HEK293 (cell line): ENCODE data around the gene CBX3.
"Not testable (repeated sequence)": the region's sequence is repeated elsewhere in the genome, so short reads cannot be mapped to it uniquely, and the experiment has no call there.

ENCODE experiments used
- CTCF ChIA-PET: fragments of 350-600 bp; formaldehyde crosslinking; extraction: SDS; loops from one replicate; lab custom pipeline; 2021; ENCODE audit warnings: antibody characterized with exemption; lab: Yijun Ruan, JAX
- POLR2A ChIA-PET: fragments of 300-600 bp; formaldehyde crosslinking; extraction: SDS; loops from one replicate; lab custom pipeline; 2020; ENCODE audit warnings: antibody characterized with exemption, inconsistent platforms; lab: Yijun Ruan, JAX
- H3K27ac ChIP-seq: fragments of 200-500 bp; sonication (Bioruptor generic); 2 replicates; pipeline ENCODE4 v1.5.1; 2014; ENCODE audit warnings: low read depth, low read length, control low read depth, inconsistent platforms; ENCODE audit errors: extremely low read depth
- H3K36me3 ChIP-seq, 2 experiments: fragments of 200-500 bp in 1 of 2; sonication (Bioruptor generic) in 1 of 2; 1 replicate in 1 of 2; 2 replicates in 1 of 2; pipeline ENCODE4 v1.5.1; 2014 to 2017; ENCODE audit warnings: inconsistent platforms in 2 of 2, low read length in 2 of 2; ENCODE audit not compliant: control insufficient read depth in 2 of 2, insufficient read depth in 1 of 2
- H3K4me1 ChIP-seq: fragments of 200-500 bp; sonication (Bioruptor generic); 2 replicates; pipeline ENCODE4 v1.5.1; 2014; ENCODE audit warnings: mild to moderate bottlenecking, low read length, inconsistent platforms; ENCODE audit not compliant: control insufficient read depth, insufficient read depth
- H3K4me3 ChIP-seq: 2 replicates; pipeline ENCODE4 v1.5.1; 2011; ENCODE audit warnings: low read depth, mild to moderate bottlenecking, control low read depth, low read length, moderate library complexity
- H3K9me3 ChIP-seq: fragments of 200-500 bp; sonication (Bioruptor generic); 2 replicates; pipeline ENCODE4 v1.5.1; 2014; ENCODE audit warnings: low read depth, low read length, inconsistent platforms; ENCODE audit not compliant: control insufficient read depth, insufficient read depth
- IKZF3 ChIP-seq: fragments of 450-650 bp; IDR thresholded peaks from 2 replicates; pipeline ENCODE4 v1.5.0; 2018; ENCODE audit warnings: missing biosample characterization, mild to moderate bottlenecking, missing genetic modification characterization, moderate library complexity
- PRDM1 ChIP-seq: fragments of 450-650 bp; formaldehyde crosslinking; IDR thresholded peaks from 2 replicates; pipeline ENCODE4; 2016; ENCODE audit warnings: missing biosample characterization, missing genetic modification characterization
- REST ChIP-seq: fragments of 450-650 bp; formaldehyde crosslinking; IDR thresholded peaks from 2 replicates; pipeline ENCODE4 v1.5.1; 2016; ENCODE audit warnings: missing biosample characterization, missing genetic modification characterization
- SCRT2 ChIP-seq: fragments of 450-650 bp; formaldehyde crosslinking; IDR thresholded peaks from 2 replicates; pipeline ENCODE4 v1.5.1; 2016; ENCODE audit warnings: missing biosample characterization, missing genetic modification characterization
- TRIM28 ChIP-seq: IDR thresholded peaks from 2 replicates; pipeline ENCODE4 v1.6.1; 2011; ENCODE audit warnings: low read length, control low read depth, borderline replicate concordance
- ZNF266 ChIP-seq: fragments of 450-650 bp; formaldehyde crosslinking; IDR thresholded peaks from 2 replicates; pipeline ENCODE4 v1.5.1; 2016; ENCODE audit warnings: missing biosample characterization, missing genetic modification characterization, low read depth
- ZNF514 ChIP-seq: fragments of 450-650 bp; formaldehyde crosslinking; IDR thresholded peaks from 2 replicates; pipeline ENCODE4 v1.5.1; 2016; ENCODE audit warnings: missing biosample characterization, missing genetic modification characterization
- ZNF529 ChIP-seq: fragments of 450-650 bp; formaldehyde crosslinking; IDR thresholded peaks from 2 replicates; pipeline ENCODE4 v1.5.1; 2017; ENCODE audit warnings: missing genetic modification characterization, missing biosample characterization; ENCODE audit not compliant: insufficient replicate concordance
- ZNF660 ChIP-seq: fragments of 450-650 bp; IDR thresholded peaks from 2 replicates; pipeline ENCODE4 v1.5.1; 2018; ENCODE audit warnings: missing biosample characterization, mild to moderate bottlenecking, missing genetic modification characterization
- ZNF664 ChIP-seq: fragments of 450-650 bp; formaldehyde crosslinking; IDR thresholded peaks from 2 replicates; pipeline ENCODE4 v1.5.1; 2016; ENCODE audit warnings: missing biosample characterization, missing genetic modification characterization
- TF ChIP-seq, protein P1 (sequence below): fragments of 450-650 bp; formaldehyde crosslinking; IDR thresholded peaks from 2 replicates; pipeline ENCODE4 v1.5.1; 2017; ENCODE audit warnings: missing biosample characterization, missing genetic modification characterization
- TF ChIP-seq, protein P2 (sequence below): fragments of 450-650 bp; formaldehyde crosslinking; IDR thresholded peaks from 2 replicates; pipeline ENCODE4 v1.5.1; 2016; ENCODE audit warnings: missing biosample characterization, missing genetic modification characterization, low read depth
- TF ChIP-seq, protein P3 (sequence below): fragments of 450-650 bp; formaldehyde crosslinking; IDR thresholded peaks from 2 replicates; pipeline ENCODE4 v1.5.1; 2017; ENCODE audit warnings: missing biosample characterization, missing genetic modification characterization
- TF ChIP-seq, protein P4 (sequence below): fragments of 450-650 bp; formaldehyde crosslinking; IDR thresholded peaks from 2 replicates; pipeline ENCODE4 v1.5.1; 2016; ENCODE audit warnings: missing biosample characterization, missing genetic modification characterization
- TF ChIP-seq, protein P5 (sequence below): fragments of 450-650 bp; formaldehyde crosslinking; IDR thresholded peaks from 2 replicates; pipeline ENCODE4; 2016; ENCODE audit warnings: missing biosample characterization, missing genetic modification characterization

CBX3 gene

DNA sequence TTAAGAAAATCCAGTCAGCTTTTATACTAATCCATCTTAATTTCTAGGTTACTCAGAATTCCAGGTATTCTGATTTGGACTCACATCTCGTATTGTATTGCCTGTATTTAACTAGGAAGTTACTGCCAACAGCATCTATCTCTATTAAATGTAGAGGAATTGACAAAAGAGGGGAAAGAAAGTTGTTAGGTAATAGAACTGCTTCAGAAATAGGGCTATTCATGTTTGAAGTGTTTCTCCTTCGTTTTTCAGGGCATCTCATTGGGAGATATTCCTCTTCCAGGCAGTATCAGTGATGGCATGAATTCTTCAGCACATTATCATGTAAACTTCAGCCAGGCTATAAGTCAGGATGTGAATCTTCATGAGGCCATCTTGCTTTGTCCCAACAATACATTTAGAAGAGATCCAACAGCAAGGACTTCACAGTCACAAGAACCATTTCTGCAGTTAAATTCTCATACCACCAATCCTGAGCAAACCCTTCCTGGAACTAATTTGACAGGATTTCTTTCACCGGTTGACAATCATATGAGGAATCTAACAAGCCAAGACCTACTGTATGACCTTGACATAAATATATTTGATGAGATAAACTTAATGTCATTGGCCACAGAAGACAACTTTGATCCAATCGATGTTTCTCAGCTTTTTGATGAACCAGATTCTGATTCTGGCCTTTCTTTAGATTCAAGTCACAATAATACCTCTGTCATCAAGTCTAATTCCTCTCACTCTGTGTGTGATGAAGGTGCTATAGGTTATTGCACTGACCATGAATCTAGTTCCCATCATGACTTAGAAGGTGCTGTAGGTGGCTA, 17.1 kb upstream of the CBX3 start:
- not testable (repeated sequence) for H3K27ac ChIP-seq
- TF ChIP-seq ZNF660 (0 out of 2 replicates have a peak, but pooled peaks have one; percentile 6), IKZF3 (tag by site-specific recombination) (peak; percentile 68; the same call in 1 of the 2 replicates)
- CTCF ChIA-PET: interaction anchor here (1.4 kb wide), 1 partner anchor 14 kb away, joined by 4 read pairs; no protein-coding TSS in a partner anchor

DNA sequence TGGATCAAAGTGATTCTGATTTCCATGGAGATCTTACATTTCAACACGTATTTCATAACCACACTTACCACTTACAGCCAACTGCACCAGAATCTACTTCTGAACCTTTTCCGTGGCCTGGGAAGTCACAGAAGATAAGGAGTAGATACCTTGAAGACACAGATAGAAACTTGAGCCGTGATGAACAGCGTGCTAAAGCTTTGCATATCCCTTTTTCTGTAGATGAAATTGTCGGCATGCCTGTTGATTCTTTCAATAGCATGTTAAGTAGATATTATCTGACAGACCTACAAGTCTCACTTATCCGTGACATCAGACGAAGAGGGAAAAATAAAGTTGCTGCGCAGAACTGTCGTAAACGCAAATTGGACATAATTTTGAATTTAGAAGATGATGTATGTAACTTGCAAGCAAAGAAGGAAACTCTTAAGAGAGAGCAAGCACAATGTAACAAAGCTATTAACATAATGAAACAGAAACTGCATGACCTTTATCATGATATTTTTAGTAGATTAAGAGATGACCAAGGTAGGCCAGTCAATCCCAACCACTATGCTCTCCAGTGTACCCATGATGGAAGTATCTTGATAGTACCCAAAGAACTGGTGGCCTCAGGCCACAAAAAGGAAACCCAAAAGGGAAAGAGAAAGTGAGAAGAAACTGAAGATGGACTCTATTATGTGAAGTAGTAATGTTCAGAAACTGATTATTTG, 16.3 kb upstream of the CBX3 start:
- Histone ChIP-seq H3K9me3 (no peaks in the 10 kb centered on the region), H3K4me1 (no peaks in the 10 kb centered on the region), H3K27ac (no peak overlapping the region), H3K4me3 (no peak overlapping the region), H3K36me3 (peaks cover 15 to 26% of the 10 kb centered on the region in 2 experiments; a peak in 2 of 3 replicates)
- ChIA-PET CTCF (interaction anchor here (0.7 kb wide), 1 partner anchor 101 kb away, joined by 4 read pairs; no protein-coding TSS in a partner anchor), POLR2A (interaction anchor here (0.7 kb wide), 2 partner anchors 10 to 15 kb away, joined by 3 to 6 read pairs; partner anchors contain the start of gene HNRNPA2B1)
- TF ChIP-seq PRDM1 (tag by site-specific recombination): peak; percentile 23; the same call in 1 of the 2 replicates
- TF ChIP-seq, protein P1, sequence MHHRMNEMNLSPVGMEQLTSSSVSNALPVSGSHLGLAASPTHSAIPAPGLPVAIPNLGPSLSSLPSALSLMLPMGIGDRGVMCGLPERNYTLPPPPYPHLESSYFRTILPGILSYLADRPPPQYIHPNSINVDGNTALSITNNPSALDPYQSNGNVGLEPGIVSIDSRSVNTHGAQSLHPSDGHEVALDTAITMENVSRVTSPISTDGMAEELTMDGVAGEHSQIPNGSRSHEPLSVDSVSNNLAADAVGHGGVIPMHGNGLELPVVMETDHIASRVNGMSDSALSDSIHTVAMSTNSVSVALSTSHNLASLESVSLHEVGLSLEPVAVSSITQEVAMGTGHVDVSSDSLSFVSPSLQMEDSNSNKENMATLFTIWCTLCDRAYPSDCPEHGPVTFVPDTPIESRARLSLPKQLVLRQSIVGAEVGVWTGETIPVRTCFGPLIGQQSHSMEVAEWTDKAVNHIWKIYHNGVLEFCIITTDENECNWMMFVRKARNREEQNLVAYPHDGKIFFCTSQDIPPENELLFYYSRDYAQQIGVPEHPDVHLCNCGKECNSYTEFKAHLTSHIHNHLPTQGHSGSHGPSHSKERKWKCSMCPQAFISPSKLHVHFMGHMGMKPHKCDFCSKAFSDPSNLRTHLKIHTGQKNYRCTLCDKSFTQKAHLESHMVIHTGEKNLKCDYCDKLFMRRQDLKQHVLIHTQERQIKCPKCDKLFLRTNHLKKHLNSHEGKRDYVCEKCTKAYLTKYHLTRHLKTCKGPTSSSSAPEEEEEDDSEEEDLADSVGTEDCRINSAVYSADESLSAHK (tag by site-specific recombination): peak; percentile 92
- TF ChIP-seq TRIM28: no peak
- TF ChIP-seq SCRT2 (tag by site-specific recombination): peak; percentile 68
- TF ChIP-seq, protein P2, sequence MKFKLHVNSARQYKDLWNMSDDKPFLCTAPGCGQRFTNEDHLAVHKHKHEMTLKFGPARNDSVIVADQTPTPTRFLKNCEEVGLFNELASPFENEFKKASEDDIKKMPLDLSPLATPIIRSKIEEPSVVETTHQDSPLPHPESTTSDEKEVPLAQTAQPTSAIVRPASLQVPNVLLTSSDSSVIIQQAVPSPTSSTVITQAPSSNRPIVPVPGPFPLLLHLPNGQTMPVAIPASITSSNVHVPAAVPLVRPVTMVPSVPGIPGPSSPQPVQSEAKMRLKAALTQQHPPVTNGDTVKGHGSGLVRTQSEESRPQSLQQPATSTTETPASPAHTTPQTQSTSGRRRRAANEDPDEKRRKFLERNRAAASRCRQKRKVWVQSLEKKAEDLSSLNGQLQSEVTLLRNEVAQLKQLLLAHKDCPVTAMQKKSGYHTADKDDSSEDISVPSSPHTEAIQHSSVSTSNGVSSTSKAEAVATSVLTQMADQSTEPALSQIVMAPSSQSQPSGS (tag by site-specific recombination): no peak
- 0 out of 2 replicates have a peak, but pooled peaks have one; percentile 7 for TF ChIP-seq ZNF664 (tag by site-specific recombination)

More for the DNA sequence above, 17.1 kb upstream of the CBX3 start:
- POLR2A ChIA-PET: interaction anchor here (0.7 kb wide), 1 partner anchor 16 kb away, joined by 3 read pairs; the partner anchor contains the start of gene HNRNPA2B1
- H3K36me3 ChIP-seq: peaks cover 7 to 18% of the 10 kb centered on the region in 2 experiments; a peak in 2 of 3 replicates
- not testable (repeated sequence) for H3K9me3 ChIP-seq, H3K4me3 ChIP-seq, H3K4me1 ChIP-seq

DNA sequence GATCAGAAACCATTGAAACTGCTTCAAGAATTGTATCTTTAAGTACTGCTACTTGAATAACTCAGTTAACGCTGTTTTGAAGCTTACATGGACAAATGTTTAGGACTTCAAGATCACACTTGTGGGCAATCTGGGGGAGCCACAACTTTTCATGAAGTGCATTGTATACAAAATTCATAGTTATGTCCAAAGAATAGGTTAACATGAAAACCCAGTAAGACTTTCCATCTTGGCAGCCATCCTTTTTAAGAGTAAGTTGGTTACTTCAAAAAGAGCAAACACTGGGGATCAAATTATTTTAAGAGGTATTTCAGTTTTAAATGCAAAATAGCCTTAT, 15.7 kb upstream of the CBX3 start:
- H3K27ac ChIP-seq: no peak overlapping the region
- no peak overlapping the region for H3K4me3 ChIP-seq
- peaks cover 20 to 31% of the 10 kb centered on the region in 2 experiments; a peak in 2 of 3 replicates for H3K36me3 ChIP-seq
- ChIA-PET POLR2A (interaction anchor here (0.7 kb wide), 1 partner anchor 9 kb away, joined by 6 read pairs; no protein-coding TSS in a partner anchor), CTCF (interaction anchor here (0.7 kb wide), 1 partner anchor 102 kb away, joined by 4 read pairs; no protein-coding TSS in a partner anchor)
- H3K9me3 ChIP-seq: no peaks in the 10 kb centered on the region
- no peaks in the 10 kb centered on the region; the same call in 1 of the 2 replicates for H3K4me1 ChIP-seq
- TF ChIP-seq ZNF529 (tag by site-specific recombination) (no peak), ZNF514 (tag by site-specific recombination) (no peak), REST (tag by site-specific recombination) (no peak), ZNF266 (tag by site-specific recombination) (no peak)
- TF ChIP-seq, protein P3, sequence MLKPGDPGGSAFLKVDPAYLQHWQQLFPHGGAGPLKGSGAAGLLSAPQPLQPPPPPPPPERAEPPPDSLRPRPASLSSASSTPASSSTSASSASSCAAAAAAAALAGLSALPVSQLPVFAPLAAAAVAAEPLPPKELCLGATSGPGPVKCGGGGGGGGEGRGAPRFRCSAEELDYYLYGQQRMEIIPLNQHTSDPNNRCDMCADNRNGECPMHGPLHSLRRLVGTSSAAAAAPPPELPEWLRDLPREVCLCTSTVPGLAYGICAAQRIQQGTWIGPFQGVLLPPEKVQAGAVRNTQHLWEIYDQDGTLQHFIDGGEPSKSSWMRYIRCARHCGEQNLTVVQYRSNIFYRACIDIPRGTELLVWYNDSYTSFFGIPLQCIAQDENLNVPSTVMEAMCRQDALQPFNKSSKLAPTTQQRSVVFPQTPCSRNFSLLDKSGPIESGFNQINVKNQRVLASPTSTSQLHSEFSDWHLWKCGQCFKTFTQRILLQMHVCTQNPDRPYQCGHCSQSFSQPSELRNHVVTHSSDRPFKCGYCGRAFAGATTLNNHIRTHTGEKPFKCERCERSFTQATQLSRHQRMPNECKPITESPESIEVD: no peak
- TF ChIP-seq, protein P4, sequence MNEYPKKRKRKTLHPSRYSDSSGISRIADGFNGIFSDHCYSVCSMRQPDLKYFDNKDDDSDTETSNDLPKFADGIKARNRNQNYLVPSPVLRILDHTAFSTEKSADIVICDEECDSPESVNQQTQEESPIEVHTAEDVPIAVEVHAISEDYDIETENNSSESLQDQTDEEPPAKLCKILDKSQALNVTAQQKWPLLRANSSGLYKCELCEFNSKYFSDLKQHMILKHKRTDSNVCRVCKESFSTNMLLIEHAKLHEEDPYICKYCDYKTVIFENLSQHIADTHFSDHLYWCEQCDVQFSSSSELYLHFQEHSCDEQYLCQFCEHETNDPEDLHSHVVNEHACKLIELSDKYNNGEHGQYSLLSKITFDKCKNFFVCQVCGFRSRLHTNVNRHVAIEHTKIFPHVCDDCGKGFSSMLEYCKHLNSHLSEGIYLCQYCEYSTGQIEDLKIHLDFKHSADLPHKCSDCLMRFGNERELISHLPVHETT (tag by site-specific recombination): no peak
- TF ChIP-seq, protein P5, sequence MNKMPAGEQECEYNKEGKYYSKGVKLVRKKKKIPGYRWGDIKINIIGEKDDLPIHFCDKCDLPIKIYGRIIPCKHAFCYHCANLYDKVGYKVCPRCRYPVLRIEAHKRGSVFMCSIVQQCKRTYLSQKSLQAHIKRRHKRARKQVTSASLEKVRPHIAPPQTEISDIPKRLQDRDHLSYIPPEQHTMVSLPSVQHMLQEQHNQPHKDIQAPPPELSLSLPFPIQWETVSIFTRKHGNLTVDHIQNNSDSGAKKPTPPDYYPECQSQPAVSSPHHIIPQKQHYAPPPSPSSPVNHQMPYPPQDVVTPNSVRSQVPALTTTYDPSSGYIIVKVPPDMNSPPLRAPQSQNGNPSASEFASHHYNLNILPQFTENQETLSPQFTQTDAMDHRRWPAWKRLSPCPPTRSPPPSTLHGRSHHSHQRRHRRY (tag by site-specific recombination): no peak
